ENCODE measurements around the gene NCBP1. TPM values are rescaled to one million over a fixed set of nuclear protein-coding genes. Genes with fewer than 3 reads are reported as not detected.
A peak's percentile ranks its signal among the peaks of the same experiment; 100 is the strongest.

The NCBP1 gene
- total RNA-seq, 2 donors from 2014 or later, result 31.6 to 37.2 TPM

- Mint-ChIP-seq H3K27ac (peak overlapping the region; percentile 79), H3K36me3 (ENCODE audit: low read depth) (peaks cover 6% of the 10 kb centered on the region), H3K4me1 (peaks cover 16% of the 10 kb centered on the region), H3K27me3 (no peaks in the 10 kb centered on the region), H3K4me3 (no peak overlapping the region)
- no peaks in the 10 kb centered on the region for H3K9me3 ChIP-seq (ENCODE audit: control insufficient read depth, low read length, poor library complexity, severe bottlenecking)
- DNase-seq (no peak), ATAC-seq (no peak)
These were observed 33.5 kb downstream of the NCBP1 start for GRCh38 chr9:97666907-97667686.

GRCh38 chr9:97668485-97668884 lies 34.9 kb downstream of the NCBP1 start:
- Mint-ChIP-seq H3K27me3 (no peaks in the 10 kb centered on the region), H3K36me3 (ENCODE audit: low read depth) (peaks cover 7% of the 10 kb centered on the region), H3K4me3 (no peak overlapping the region), H3K27ac (no peak overlapping the region), H3K4me1 (peaks cover 16% of the 10 kb centered on the region)
- no peak for DNase-seq
- no peak for ATAC-seq
- no peaks in the 10 kb centered on the region for H3K9me3 ChIP-seq (ENCODE audit: control insufficient read depth, low read length, poor library complexity, severe bottlenecking)

DNA sequence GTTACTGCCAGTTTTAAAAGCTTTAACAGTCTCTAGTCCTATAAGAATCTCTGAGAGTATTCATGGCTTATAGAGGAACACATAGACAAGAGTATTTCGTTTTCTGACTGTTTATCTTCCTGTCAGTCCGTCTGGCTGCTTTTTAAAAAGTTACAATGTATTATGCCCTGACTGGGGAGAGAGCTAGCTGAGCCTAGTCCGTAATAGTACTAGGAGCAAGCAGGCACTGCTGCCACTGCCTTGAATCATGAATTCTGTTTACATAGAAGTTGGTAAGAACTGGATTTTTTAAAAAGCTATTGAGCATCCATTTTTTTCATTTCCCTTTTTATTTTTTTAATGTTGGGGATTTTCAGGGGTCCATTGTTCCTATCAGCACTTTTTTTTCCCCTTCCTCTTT lies 37.0 kb downstream of the NCBP1 start:
- H3K27me3 Mint-ChIP-seq, result no peaks in the 10 kb centered on the region
- no peaks in the 10 kb centered on the region for H3K9me3 ChIP-seq (ENCODE audit: control insufficient read depth, low read length, poor library complexity, severe bottlenecking)
- H3K4me1 Mint-ChIP-seq, result peaks cover 16% of the 10 kb centered on the region
- ATAC-seq (no peak), DNase-seq (no peak)
- H3K27ac Mint-ChIP-seq, result peak overlapping the region; percentile 39
- peaks cover 7% of the 10 kb centered on the region for H3K36me3 Mint-ChIP-seq (ENCODE audit: low read depth)
- no peak overlapping the region for H3K4me3 Mint-ChIP-seq

DNA sequence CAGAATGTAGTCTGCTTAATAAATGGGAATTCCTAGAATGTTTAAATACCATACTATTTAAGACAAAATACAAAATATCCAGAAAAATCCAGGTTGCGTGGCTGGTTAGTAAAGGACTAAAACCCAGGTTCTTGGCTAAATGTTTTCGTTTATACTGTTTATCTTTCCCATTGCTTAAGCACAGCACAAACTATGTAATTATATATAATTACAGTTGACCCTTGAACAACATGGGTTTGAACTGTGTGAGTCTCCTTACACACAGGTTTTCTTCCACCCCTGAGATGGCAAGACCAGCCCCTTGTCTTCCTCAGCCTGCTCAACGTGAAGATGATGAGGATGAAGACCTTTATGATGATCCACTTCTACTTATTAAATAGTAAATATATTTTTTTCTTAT lies 38.8 kb downstream of the NCBP1 start:
- H3K27me3 Mint-ChIP-seq, result no peaks in the 10 kb centered on the region
- H3K36me3 Mint-ChIP-seq (ENCODE audit: low read depth), result peaks cover 6% of the 10 kb centered on the region
- no peak for DNase-seq
- no peak overlapping the region for H3K4me3 Mint-ChIP-seq
- no peak overlapping the region for H3K27ac Mint-ChIP-seq
- H3K9me3 ChIP-seq (ENCODE audit: control insufficient read depth, low read length, poor library complexity, severe bottlenecking), result no peaks in the 10 kb centered on the region
- ATAC-seq, result no peak
- peaks cover 7% of the 10 kb centered on the region for H3K4me1 Mint-ChIP-seq

DNA sequence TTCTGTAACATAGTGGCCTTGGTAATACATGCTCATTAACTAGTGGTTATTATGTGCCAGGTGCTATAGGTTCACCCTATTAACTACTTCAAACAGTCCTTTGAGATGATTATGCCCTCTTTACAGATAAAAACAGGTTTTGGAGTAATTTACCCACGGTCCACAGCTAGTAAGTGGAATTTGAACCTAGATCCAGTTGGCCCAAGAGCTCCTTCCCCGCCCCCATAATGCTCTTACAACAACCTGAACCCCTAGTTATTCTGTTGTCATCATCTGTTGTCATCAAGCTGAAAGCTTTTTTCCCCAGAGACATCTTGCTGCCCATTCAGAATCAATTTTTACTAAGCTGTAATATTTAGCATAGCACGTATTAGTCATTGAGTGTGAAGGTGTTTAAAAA lies 40.3 kb downstream of the NCBP1 start:
- Mint-ChIP-seq H3K4me1 (peaks cover 13% of the 10 kb centered on the region), H3K4me3 (no peak overlapping the region), H3K27me3 (no peaks in the 10 kb centered on the region), H3K27ac (peak overlapping the region; percentile 39), H3K36me3 (ENCODE audit: low read depth) (peaks cover 6% of the 10 kb centered on the region)
- no peaks in the 10 kb centered on the region for H3K9me3 ChIP-seq (ENCODE audit: control insufficient read depth, low read length, poor library complexity, severe bottlenecking)
- DNase-seq (no peak), ATAC-seq (no peak)

DNA sequence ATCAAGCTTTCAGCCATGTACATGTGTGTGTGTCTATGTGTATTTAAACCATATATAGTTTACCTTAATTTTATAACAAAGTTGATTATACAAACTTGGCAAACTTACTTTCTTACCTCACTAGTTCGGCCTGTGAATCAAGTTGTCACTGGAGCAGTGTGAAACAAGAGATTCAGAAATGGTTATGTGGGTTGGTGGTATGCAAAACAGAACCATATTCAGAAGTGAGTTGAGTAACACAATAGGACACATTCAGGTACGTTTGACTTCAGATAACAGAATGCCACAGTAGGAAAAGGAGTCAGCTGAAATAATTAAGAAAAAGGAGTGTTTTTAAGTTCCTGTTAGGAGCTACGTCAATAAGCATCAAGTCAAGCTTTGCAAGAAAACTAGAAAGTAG lies 42.0 kb downstream of the NCBP1 start:
- ATAC-seq, result no peak
- Mint-ChIP-seq H3K27me3 (no peaks in the 10 kb centered on the region), H3K36me3 (ENCODE audit: low read depth) (peaks cover 6% of the 10 kb centered on the region), H3K27ac (peak overlapping the region; percentile 21), H3K4me1 (peaks cover 13% of the 10 kb centered on the region), H3K4me3 (peak overlapping the region; percentile 43)
- DNase-seq, result no peak
- no peaks in the 10 kb centered on the region for H3K9me3 ChIP-seq (ENCODE audit: control insufficient read depth, low read length, poor library complexity, severe bottlenecking)

DNA sequence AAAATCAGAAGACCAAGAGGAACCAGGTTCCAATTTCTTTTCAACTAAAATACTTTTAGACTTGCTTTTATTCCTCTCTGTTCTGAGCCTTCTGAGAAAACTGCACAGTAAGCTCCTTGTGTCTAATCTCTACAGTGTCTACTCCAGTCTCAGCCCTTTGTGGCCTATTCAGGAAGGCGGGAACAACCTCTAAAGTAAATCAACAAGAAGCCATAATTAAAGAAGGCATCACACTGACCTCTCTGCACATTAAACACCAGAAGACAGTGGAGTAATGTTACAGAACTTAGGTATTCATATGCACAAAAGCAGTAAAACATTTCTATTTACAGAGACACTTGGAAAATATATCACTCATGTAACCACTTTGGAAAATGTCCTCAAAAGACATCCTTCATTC lies 48.6 kb downstream of the NCBP1 start:
- no peak overlapping the region for H3K4me3 Mint-ChIP-seq

DNA sequence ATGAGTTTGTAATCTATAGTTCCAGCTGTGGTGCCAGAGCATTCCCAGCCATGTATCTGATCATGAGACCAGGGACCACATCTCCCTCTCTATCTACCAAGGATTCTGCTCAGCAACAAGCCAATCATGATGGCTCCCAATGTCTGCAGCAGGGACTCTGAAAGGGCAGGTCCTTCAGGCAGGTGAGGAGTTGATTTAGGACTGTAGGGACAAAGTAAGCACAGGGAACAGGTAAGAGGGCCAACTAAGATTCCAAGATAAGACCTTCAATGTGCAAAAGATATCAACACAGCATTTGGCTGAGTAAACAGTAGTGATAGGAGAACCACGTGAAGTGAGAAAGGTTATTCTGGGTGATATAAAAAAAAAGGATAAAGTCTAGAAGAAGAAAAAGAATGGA lies 55.0 kb downstream of the NCBP1 start:
- H3K36me3 Mint-ChIP-seq (ENCODE audit: low read depth), result peaks cover 13% of the 10 kb centered on the region
- H3K4me1 Mint-ChIP-seq, result peaks cover 16% of the 10 kb centered on the region
- H3K9me3 ChIP-seq (ENCODE audit: control insufficient read depth, low read length, poor library complexity, severe bottlenecking), result no peaks in the 10 kb centered on the region
- no peaks in the 10 kb centered on the region for H3K27me3 Mint-ChIP-seq
- peak overlapping the region; percentile 63 for H3K27ac Mint-ChIP-seq
- ATAC-seq (no peak), DNase-seq (no peak)
- peak overlapping the region; percentile 15 for H3K4me3 Mint-ChIP-seq

More for the DNA sequence above, 48.6 kb downstream of the NCBP1 start:
- Mint-ChIP-seq H3K4me1 (peaks cover 8% of the 10 kb centered on the region), H3K36me3 (ENCODE audit: low read depth) (peaks cover 7% of the 10 kb centered on the region), H3K27me3 (no peaks in the 10 kb centered on the region), H3K27ac (no peak overlapping the region)
- H3K9me3 ChIP-seq (ENCODE audit: control insufficient read depth, low read length, poor library complexity, severe bottlenecking), result no peaks in the 10 kb centered on the region
- no peak for DNase-seq
- no peak for ATAC-seq

GRCh38 chr9:97689401-97690180 lies 56.0 kb downstream of the NCBP1 start:
- Mint-ChIP-seq H3K27me3 (no peaks in the 10 kb centered on the region), H3K4me1 (peaks cover 24% of the 10 kb centered on the region), H3K4me3 (no peak overlapping the region), H3K36me3 (ENCODE audit: low read depth) (peaks cover 9% of the 10 kb centered on the region), H3K27ac (peak overlapping the region; percentile 63)
- no peaks in the 10 kb centered on the region for H3K9me3 ChIP-seq (ENCODE audit: control insufficient read depth, low read length, poor library complexity, severe bottlenecking)
- DNase-seq (no peak), ATAC-seq (no peak)

DNA sequence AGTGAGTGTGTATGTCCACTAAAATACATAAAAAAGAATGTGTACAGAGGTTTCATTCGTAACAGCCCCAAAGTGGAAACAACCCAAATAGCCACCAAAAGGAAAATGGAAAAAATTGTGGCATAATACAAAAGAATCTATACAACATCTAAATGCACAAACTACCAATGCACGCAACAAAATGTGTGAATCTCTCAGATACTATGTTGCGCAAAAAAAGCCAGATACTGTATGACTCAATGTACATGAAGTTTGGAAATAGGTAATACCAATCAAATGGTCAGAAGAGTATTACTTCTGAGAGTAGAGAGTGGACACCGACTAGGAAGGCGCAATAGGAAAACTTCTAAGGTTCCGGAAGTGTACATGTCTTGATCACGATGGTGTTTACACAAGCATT lies 61.1 kb downstream of the NCBP1 start:
- ATAC-seq (no peak), DNase-seq (no peak)
- H3K27me3 Mint-ChIP-seq, result no peaks in the 10 kb centered on the region
- no peaks in the 10 kb centered on the region for H3K36me3 Mint-ChIP-seq (ENCODE audit: low read depth)
- no peak overlapping the region for H3K27ac Mint-ChIP-seq
- H3K9me3 ChIP-seq (ENCODE audit: control insufficient read depth, low read length, poor library complexity, severe bottlenecking), result no peaks in the 10 kb centered on the region
- H3K4me1 Mint-ChIP-seq, result peaks cover 50% of the 10 kb centered on the region
- H3K4me3 Mint-ChIP-seq, result no peak overlapping the region

- H3K9me3 ChIP-seq (ENCODE audit: control insufficient read depth, low read length, poor library complexity, severe bottlenecking), result no peaks in the 10 kb centered on the region
- Mint-ChIP-seq H3K4me3 (peak overlapping the region; percentile 50), H3K36me3 (ENCODE audit: low read depth) (no peaks in the 10 kb centered on the region), H3K27me3 (no peaks in the 10 kb centered on the region), H3K27ac (peak overlapping the region; percentile 97), H3K4me1 (peaks cover 50% of the 10 kb centered on the region)
- ATAC-seq (no peak), DNase-seq (no peak)
These were observed 61.8 kb downstream of the NCBP1 start for GRCh38 chr9:97695390-97695789.

DNA sequence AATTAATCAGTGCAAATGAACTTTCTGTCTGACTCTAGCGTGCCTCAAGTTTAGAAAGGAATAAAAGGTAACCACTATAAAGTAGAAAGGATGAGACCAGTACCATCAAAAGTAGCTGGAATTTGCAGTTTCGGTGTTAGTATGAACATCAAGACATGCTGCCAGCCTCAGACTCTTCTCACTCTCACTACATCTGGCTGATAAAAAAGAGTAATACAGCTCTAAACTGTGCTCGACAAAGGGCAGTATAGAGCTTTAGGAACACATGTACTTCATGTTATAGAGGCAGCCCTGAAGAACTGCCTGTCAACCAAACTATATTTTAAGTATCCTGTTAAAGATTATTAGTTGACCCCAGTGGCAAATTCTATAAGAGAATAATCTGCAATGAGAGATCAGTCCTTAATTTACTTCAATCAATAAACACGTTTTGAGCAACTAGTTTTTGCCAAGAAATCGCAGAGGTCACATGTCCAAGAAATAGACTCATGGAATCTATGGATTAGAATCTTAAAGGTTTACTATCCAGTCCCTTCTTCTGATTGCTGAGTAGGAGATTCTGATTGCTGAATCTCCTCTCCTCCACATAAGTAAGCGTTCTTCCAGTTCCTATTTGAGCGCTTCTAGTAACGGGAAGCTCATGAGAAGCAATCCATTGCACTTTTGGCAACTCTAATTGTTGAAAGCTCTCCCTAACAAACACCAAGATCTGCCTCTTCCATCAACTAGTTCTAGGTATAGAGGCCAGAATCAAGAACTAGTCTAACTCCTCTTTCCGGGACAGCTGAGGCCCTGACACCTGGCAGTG lies 62.6 kb downstream of the NCBP1 start:
- peaks cover 51% of the 10 kb centered on the region for H3K4me1 Mint-ChIP-seq

More for the DNA sequence above, 62.6 kb downstream of the NCBP1 start:
- no peaks in the 10 kb centered on the region for H3K36me3 Mint-ChIP-seq (ENCODE audit: low read depth)
- H3K27ac Mint-ChIP-seq, result peak overlapping the region; percentile 97
- H3K9me3 ChIP-seq (ENCODE audit: control insufficient read depth, low read length, poor library complexity, severe bottlenecking), result no peaks in the 10 kb centered on the region
- ATAC-seq (no peak), DNase-seq (no peak)
- H3K27me3 Mint-ChIP-seq, result peaks cover 1% of the 10 kb centered on the region
- H3K4me3 Mint-ChIP-seq, result peak overlapping the region; percentile 92

Data from T-helper 17 cell (primary cell).